DMS 273 treated with DMSO at 0.1 percent for 48 hours (cell line): ENCODE data around the gene EVA1B.

Experiments
- DNase-seq: peaks from one replicate; lab custom pipeline; 2025; lab: John Stamatoyannopoulos, UW

Gene EVA1B

GRCh38 chr1:36323636-36324352 is at the start of gene EVA1B:
TSS of gene EVA1B (minus strand) at chr1:36323645. CDS start at chr1:36323037, 608 bp downstream.
- DNase-seq: no peak

GRCh38 chr1:36372617-36373016 is 49.2 kb upstream of the EVA1B start:
- DNase-seq: no peak

GRCh38 chr1:36369061-36369861 is 45.8 kb upstream of the EVA1B start:
- no peak for DNase-seq

GRCh38 chr1:36367798-36368197 is 44.4 kb upstream of the EVA1B start:
- DNase-seq: no peak

GRCh38 chr1:36367066-36367465 is 43.6 kb upstream of the EVA1B start:
- no peak for DNase-seq

GRCh38 chr1:36366091-36366661 is 42.7 kb upstream of the EVA1B start:
- peak; percentile 98 for DNase-seq

GRCh38 chr1:36365381-36365780 is 41.9 kb upstream of the EVA1B start:
- DNase-seq: peak; percentile 58

- no peak for DNase-seq
These were observed 36.6 kb upstream of the EVA1B start for GRCh38 chr1:36359911-36360550.

- no peak for DNase-seq
These were observed 35.9 kb upstream of the EVA1B start for GRCh38 chr1:36359383-36359782.

- no peak for DNase-seq
These were observed 35.2 kb upstream of the EVA1B start for GRCh38 chr1:36358514-36359084.

GRCh38 chr1:36355811-36356210 is 32.4 kb upstream of the EVA1B start:
- no peak for DNase-seq

- DNase-seq: no peak
These were observed 31.0 kb upstream of the EVA1B start for GRCh38 chr1:36354486-36354885.

- DNase-seq: no peak
These were observed 29.7 kb upstream of the EVA1B start for GRCh38 chr1:36352910-36353878.

- no peak for DNase-seq
These were observed 28.9 kb upstream of the EVA1B start for GRCh38 chr1:36352125-36352909.

GRCh38 chr1:36351227-36351977 is 28.0 kb upstream of the EVA1B start:
- peak; percentile 15 for DNase-seq

- DNase-seq: no peak
These were observed 27.3 kb upstream of the EVA1B start for GRCh38 chr1:36350659-36351226.

- DNase-seq: no peak
These were observed 26.4 kb upstream of the EVA1B start for GRCh38 chr1:36349839-36350238.

GRCh38 chr1:36349241-36349671 is 25.8 kb upstream of the EVA1B start:
- DNase-seq: no peak
